ENCODE measurements around the gene DEDD2.
A peak's percentile ranks its signal among the peaks of the same experiment; 100 is the strongest.

GRCh38 chr19:42254850-42255765 is 37.6 kb upstream of the DEDD2 start, which contains the start of gene ERF:
- peak in 3 of 4 donors; percentile 97 to 99 (median 99) for TF ChIP-seq POLR2A (IDR thresholded peaks at IDR 0.05)
- peak in 2 of 6 experiments; percentile 12 to 13 for TF ChIP-seq CTCF (IDR thresholded peaks at IDR 0.05)

Data from esophagus squamous epithelium (tissue), 4 donors.